H1 (cell line): Measurements from ENCODE around the gene HOXB3. TPM values are rescaled to one million over a fixed set of nuclear protein-coding genes. Genes with fewer than 3 reads are reported as not detected.

Experiments
- CHD7 ChIP-seq: fragments of 300-600 bp; sonication (generic); IDR thresholded peaks from 2 replicates; pipeline ENCODE4 v1.7.1; 2012; ENCODE audit warnings: low read length, moderate library complexity, mild to moderate bottlenecking, inconsistent platforms; ENCODE audit not compliant: insufficient replicate concordance
- EGR1 ChIP-seq: IDR thresholded peaks from 2 replicates; pipeline ENCODE4 v1.6.1; 2011; ENCODE audit warnings: low read depth, low read length, borderline replicate concordance
- FOSL1 ChIP-seq: IDR thresholded peaks from 2 replicates; pipeline ENCODE4 v1.6.1; 2011; ENCODE audit warnings: mild to moderate bottlenecking, low read depth, low read length, moderate library complexity; ENCODE audit not compliant: insufficient read depth
- RNF2 ChIP-seq: fragments of 200-900, 300-1000 bp; sonication (generic); IDR thresholded peaks from 2 replicates; pipeline ENCODE4 v1.7.1; 2016; ENCODE audit warnings: borderline replicate concordance, low read depth, mild to moderate bottlenecking, antibody characterized with exemption, low read length; ENCODE audit not compliant: poor library complexity, severe bottlenecking; ENCODE audit errors: missing control alignments
- SAP30 ChIP-seq: fragments of 300-600 bp; sonication (generic); IDR thresholded peaks from 2 replicates; pipeline ENCODE4 v1.7.1; 2012; ENCODE audit warnings: low read length, moderate library complexity, mild to moderate bottlenecking, inconsistent platforms; ENCODE audit not compliant: insufficient read depth, insufficient replicate concordance
- TAF1 ChIP-seq: IDR thresholded peaks from 2 replicates; pipeline ENCODE4 v1.6.1; 2011; ENCODE audit warnings: mild to moderate bottlenecking, low read depth, low read length
- polyA plus RNA-seq, 7 experiments: library from polyadenylated mRNA; depleted of rRNA in 3 of 7; stranded (reverse) in 5 of 7; unstranded in 2 of 7; fragments of >200 nt in 5 of 7; fragments of 200-250 nt in 2 of 7; gene quantifications; 1 replicate in 5 of 7; 2 replicates in 1 of 7; 4 replicates in 1 of 7; pipeline versions ENCODE4 v1.2.1 to v1.2.3, GENCODE V29; 2011 to 2013; ENCODE audit warnings: missing spikeins in 2 of 7, mixed read lengths in 2 of 7
- total RNA-seq: library from RNA; stranded (reverse); fragmentation: NEBNext Ultra II Directional; extraction: Animal tissue kit (Norgen Biotek cat#: 25700); gene quantifications from 2 replicates; pipeline ENCODE4 v1.2.1, GENCODE V29; 2021

Gene HOXB3
- total and polyA plus RNA-seq, 2 of the 8 experiments (the other 6 are each of a cell fraction or from before 2014, with no cell fraction given), result not detected

GRCh38 chr17:48615047-48615962 lies 25.3 kb upstream of the HOXB3 start, which contains the start of gene HOXB8 (continued):
- TF ChIP-seq CHD7, result no peak
- no peak for TF ChIP-seq FOSL1
- no peak for TF ChIP-seq TAF1
- TF ChIP-seq SAP30, result no peak
- peak; percentile 42 for TF ChIP-seq RNF2
- 0 out of 2 replicates have a peak, but pooled peaks have one; percentile 15 for TF ChIP-seq EGR1
